CD4-positive, alpha-beta T cell treated with Interleukin-15 for 1 hour (primary cell): ENCODE measurements around the gene ITIH4.

Experiments used
- DNase-seq: peaks from one replicate; pipeline ENCODE4 v3.0.0-alpha.2; 2020

ITIH4 gene

GRCh38 chr3:52829906-52830463 is 487 bp downstream of the ITIH4 start:
- DNase-seq: no peak

GRCh38 chr3:52829482-52829881 is 990 bp downstream of the ITIH4 start:
- DNase-seq: no peak

- DNase-seq: no peak
Observed at GRCh38 chr3:52827866-52828376, 2.6 kb downstream of the ITIH4 start.

- DNase-seq: no peak
Observed at GRCh38 chr3:52827441-52827840, 3.0 kb downstream of the ITIH4 start.

- DNase-seq: no peak
Observed at GRCh38 chr3:52824037-52824436, 6.4 kb downstream of the ITIH4 start.

GRCh38 chr3:52822363-52822762 is 8.1 kb downstream of the ITIH4 start:
- DNase-seq: no peak

GRCh38 chr3:52820736-52821135 is 9.7 kb downstream of the ITIH4 start:
- DNase-seq: no peak

- no peak for DNase-seq
Observed at GRCh38 chr3:52819936-52820335, 10.5 kb downstream of the ITIH4 start.

GRCh38 chr3:52817860-52818259 is 12.6 kb downstream of the ITIH4 start:
- no peak for DNase-seq

- DNase-seq: no peak
Observed at GRCh38 chr3:52817221-52817620, 13.3 kb downstream of the ITIH4 start.

- no peak for DNase-seq
Observed at GRCh38 chr3:52816654-52817053, 13.8 kb downstream of the ITIH4 start.

GRCh38 chr3:52816199-52816598 is 14.3 kb downstream of the ITIH4 start:
- DNase-seq: no peak

GRCh38 chr3:52813810-52814209 is 16.7 kb downstream of the ITIH4 start:
- no peak for DNase-seq

GRCh38 chr3:52811452-52812011 is 18.9 kb downstream of the ITIH4 start:
- DNase-seq: no peak

- DNase-seq: no peak
Observed at GRCh38 chr3:52810923-52811322, 19.5 kb downstream of the ITIH4 start.

GRCh38 chr3:52809662-52810377 is 20.7 kb downstream of the ITIH4 start:
- DNase-seq: no peak

GRCh38 chr3:52809149-52809548 is 21.3 kb downstream of the ITIH4 start:
- DNase-seq: no peak

GRCh38 chr3:52805270-52806039 is 25.0 kb downstream of the ITIH4 start:
- DNase-seq: no peak

- no peak for DNase-seq
Observed at GRCh38 chr3:52801839-52802238, 28.6 kb downstream of the ITIH4 start.

GRCh38 chr3:52800079-52800478 is 30.4 kb downstream of the ITIH4 start:
- no peak for DNase-seq

- no peak for DNase-seq
Observed at GRCh38 chr3:52798978-52799476, 31.4 kb downstream of the ITIH4 start.

- DNase-seq: no peak
Observed at GRCh38 chr3:52798376-52798977, 32.0 kb downstream of the ITIH4 start.

- no peak for DNase-seq
Observed at GRCh38 chr3:52796411-52796810, 34.1 kb downstream of the ITIH4 start.
